GM12801 (cell line): ENCODE results near the gene LRRC8D.

ENCODE experiments used
- TF ChIP-seq, protein P1 (sequence below): IDR thresholded peaks from one replicate; pipeline ENCODE4 v1.5.1; 2011; ENCODE audit warnings: control low read depth; ENCODE audit not compliant: insufficient read length; ENCODE audit errors: extremely low read depth

The LRRC8D gene

DNA sequence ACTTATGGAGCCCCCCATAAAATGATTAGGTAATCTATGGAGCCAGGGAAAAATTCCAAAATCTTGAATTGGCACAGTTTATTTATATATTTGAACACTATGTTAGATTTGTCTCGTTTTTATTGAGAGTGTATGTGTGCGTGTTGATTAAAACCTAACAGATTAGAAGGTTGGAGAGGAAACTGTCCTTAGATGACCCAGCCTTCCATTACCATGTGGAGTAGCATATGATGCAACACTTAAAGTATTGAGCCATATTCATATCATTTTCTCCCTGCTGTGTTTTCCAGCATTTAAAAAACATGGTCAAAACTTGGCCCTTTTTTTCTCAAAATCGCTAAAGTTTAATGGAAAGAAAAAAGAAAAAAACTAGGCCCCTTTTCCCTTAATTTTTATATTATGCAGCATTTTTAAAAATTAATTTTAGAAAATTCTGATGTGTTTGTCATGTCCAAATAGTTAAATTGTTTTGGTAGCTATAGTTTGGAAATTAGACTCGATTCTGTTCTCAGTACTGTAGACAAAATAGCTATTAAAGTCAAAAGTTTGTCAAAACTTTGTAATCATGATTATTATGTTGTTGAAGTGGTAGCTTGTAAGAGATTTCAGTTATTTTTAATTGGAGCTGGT, 2.3 kb downstream of the LRRC8D start:
- TF ChIP-seq, protein P1, sequence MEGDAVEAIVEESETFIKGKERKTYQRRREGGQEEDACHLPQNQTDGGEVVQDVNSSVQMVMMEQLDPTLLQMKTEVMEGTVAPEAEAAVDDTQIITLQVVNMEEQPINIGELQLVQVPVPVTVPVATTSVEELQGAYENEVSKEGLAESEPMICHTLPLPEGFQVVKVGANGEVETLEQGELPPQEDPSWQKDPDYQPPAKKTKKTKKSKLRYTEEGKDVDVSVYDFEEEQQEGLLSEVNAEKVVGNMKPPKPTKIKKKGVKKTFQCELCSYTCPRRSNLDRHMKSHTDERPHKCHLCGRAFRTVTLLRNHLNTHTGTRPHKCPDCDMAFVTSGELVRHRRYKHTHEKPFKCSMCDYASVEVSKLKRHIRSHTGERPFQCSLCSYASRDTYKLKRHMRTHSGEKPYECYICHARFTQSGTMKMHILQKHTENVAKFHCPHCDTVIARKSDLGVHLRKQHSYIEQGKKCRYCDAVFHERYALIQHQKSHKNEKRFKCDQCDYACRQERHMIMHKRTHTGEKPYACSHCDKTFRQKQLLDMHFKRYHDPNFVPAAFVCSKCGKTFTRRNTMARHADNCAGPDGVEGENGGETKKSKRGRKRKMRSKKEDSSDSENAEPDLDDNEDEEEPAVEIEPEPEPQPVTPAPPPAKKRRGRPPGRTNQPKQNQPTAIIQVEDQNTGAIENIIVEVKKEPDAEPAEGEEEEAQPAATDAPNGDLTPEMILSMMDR: no peak

DNA sequence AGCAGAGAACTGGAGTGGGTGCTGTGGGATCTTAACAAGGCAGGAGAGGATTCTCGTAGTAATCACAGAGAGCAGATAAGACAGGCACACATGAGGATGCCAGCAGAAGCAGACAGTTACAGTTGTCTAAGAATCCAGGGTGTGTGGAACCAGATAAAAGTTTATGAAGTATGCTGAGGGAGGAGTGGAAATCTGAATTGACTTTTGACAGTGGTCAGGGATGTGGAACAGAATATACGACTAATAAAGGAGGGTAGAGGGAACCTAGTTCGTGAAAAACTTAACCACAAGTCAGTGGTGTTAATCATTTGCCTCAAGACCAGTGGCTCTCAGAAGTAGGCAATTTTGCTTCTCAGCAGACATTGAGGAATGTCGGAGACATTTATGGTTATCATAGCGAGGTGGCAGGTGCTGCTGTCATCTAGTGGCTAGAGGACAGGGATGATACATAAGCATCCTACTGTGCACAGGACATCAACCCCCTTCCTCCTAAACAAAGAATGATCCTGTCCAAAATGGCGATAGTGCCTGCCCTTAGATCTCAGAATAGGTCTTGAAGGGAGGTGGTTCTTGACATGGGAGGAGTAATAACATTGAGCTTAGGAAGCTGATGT, 3.0 kb downstream of the LRRC8D start:
- TF ChIP-seq, protein P1: no peak

DNA sequence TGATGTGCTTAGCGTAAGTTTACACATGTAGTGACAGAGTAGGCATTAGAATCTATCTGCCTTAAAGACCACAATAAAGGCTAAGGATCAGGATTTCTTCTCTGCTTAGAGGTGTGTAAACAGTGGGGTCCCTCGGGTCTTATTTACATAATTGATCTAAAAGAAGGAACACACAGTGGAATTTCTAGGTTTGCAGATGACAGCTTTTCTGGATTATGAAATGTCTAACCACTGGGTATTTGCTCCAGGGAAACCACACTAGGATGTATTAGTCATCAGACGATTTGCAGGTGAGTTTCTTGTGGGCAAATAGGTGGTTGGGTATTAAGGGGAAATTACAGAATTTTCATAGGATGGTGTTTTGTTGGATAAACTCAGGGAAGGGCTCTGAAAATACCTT, 5.8 kb downstream of the LRRC8D start:
- TF ChIP-seq, protein P1: no peak

DNA sequence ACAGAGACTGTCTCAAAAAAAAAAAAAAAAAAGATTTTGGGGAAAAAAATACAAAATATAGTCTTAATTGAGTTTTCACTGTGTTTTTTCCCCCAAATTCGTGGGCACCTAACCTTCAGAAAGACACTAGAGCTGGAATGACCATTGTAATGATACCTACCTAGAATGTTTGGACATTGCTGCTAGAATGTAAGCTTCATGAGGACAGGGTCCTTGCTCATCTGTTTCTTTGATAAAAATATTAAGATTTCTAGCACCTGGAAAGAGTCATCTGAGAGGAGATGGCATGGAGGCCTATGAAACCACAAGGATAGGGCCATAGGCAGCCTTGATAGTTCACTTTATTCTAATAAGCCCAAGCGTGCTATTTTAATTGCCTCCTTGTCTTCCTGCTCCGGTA, 6.5 kb downstream of the LRRC8D start:
- TF ChIP-seq, protein P1: no peak

DNA sequence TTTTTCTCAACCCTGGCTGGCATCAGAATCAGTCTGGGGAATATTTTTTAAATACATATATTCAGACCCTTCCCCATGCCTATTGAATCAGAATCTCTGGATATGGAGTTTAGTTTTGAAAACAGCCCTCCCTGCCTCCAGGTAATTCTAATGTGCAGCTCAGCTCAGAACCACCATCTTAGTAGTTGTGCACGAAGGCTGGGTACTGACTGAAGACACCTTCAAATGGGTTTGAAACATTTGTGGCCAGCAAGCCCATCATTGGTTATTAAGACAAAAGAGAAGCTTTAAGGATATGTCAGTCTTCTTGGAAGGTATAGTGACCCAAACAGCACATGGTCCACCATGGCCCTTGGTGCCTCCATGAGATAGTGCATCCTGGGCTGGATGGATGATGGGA, 7.1 kb downstream of the LRRC8D start:
- TF ChIP-seq, protein P1: no peak

DNA sequence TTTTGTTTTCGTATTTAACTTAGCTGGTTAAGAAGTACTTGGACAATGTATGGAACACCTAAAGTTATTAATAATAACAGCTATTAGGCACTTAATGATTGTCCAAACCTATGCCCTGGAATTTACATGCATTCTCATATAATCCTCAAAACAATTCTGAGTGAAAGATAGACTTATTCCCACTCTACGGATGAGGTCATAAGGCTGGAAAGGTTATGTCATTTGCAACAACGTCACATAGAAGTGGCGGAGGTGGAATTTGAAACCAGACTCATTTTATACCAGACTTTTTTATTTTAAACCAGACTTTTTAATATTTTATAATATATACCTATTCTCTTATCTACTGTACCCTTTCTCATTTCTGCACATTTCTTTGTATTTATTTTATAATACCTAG, 8.4 kb downstream of the LRRC8D start:
- TF ChIP-seq, protein P1: no peak

DNA sequence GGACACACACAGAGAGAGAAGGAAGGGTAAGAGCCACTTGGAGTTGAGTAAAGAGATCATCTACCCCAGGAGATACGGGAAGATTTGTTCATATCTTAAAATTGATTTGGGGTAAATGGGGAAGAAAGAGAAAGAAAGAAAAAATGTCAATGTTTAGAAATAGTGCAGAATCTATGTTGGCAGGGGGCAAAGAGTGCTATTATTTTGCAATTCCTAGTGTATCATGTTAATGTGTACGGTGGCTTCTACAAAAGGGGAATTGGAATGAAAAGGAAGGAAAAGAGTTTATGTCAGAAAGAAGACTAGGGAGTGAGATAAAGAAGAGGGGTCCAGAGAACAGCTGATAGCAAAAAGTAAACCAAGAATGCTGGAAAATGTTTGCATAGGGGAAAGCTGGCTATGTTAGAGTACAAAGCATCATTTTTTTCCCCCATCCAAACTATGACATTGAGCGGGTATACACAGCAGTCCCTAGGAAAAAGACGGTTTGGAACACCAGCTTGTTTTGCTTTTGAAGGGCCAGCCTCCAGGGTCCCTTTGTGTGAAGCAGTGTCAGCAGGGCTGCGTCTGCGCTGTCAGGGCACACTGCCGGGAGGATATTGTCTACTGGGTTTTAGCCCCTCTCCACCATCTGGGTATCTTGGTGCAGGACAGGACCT, 10.8 kb downstream of the LRRC8D start:
- TF ChIP-seq, protein P1: no peak
